ENCODE data around the gene SPIRE2. TPM values are rescaled to one million over a fixed set of nuclear protein-coding genes. Genes with fewer than 3 reads are reported as not detected.

The SPIRE2 gene
- total RNA-seq, 4 donors from 2014 or later: 3.4 to 9.6 (median 4.3) TPM

DNA sequence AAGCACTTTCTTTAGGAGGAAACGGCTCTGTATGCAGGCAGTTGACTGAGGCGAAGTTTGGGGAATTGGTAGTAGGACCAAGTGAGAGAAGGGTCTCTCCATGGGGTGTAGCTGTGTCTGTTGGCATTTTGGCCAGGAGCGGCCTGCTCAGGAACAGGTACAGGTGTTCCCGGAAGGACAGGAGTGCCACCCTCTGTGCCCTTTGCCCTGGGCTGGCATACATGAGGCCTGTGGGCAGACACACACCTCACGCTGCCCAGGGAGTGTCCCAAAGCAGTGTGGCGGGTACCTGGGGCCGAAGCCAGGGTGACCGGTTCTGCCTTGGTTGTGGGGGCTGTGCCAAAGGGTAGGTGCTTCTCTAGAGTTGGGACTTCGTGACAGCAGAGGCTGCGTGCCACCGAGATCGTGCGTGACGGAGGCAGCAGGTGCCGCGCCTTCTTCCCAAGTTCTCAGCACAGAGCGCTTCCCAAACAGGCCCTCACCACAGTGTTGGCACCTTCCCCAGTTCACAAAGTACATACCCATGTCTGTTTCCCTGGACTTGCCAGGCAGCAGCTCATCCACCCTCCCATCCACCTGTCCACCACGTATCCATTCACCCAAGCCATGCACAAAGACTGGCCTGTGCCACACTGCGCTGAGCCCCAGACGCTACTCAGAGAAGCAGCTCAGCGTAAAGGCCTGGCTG, 25.2 kb downstream of the SPIRE2 start:
- H3K27ac ChIP-seq: no peak overlapping the region
- 91 to 92% methylated on average over 11 to 12 of the region's 21 CpGs for WGBS, 2 donors

DNA sequence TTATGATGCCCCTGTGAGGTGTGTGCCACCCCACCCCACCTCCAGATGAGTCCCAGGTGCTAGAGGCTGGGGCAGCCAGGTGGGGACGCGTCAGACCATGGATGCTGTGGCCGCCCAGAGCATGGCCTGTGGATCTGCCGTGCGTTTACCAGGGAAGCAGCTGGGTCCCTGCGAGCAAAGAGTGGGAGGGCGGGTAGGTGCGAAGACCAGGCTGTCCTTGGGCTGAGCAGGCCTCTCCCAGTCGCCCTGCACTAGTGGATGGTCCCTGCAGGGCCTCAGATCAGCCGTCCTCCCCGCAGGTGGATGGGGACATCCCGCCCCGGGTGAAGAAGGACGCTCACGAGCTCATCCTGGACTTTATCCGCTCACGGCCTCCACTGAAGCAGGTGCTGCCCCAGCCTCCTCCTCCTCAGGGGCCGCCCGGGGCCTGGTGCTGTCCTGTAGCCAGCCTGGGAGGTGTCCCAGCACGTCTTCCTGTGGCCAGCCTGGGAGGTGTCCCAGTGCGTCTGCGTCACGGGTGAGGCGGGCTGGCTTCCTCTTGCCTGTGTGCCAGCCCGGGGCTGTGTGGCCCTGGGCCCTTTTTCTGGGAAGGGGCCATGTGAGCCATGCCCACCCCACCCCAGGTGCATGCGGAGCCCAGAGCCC, 27.1 kb downstream of the SPIRE2 start:
- DNase-seq: no peak
- intact Hi-C loops (cut with DNase I): loop anchor here (5.0 kb wide), 1 partner anchor 148 kb away; no protein-coding TSS in a partner anchor
- H3K27me3 ChIP-seq: no peaks in the 10 kb centered on the region
- no peak overlapping the region for H3K27ac ChIP-seq
- peaks cover 0 to under 1% (median 0%) of the 10 kb centered on the region in 3 donors for H3K4me1 ChIP-seq
- no peak overlapping the region for H3K4me3 ChIP-seq
- H3K9me3 ChIP-seq: no peaks in the 10 kb centered on the region
- H3K36me3 ChIP-seq: no peaks in the 10 kb centered on the region
- TF ChIP-seq POLR2A (IDR thresholded peaks at IDR 0.05): no peak
- TF ChIP-seq, protein P1, sequence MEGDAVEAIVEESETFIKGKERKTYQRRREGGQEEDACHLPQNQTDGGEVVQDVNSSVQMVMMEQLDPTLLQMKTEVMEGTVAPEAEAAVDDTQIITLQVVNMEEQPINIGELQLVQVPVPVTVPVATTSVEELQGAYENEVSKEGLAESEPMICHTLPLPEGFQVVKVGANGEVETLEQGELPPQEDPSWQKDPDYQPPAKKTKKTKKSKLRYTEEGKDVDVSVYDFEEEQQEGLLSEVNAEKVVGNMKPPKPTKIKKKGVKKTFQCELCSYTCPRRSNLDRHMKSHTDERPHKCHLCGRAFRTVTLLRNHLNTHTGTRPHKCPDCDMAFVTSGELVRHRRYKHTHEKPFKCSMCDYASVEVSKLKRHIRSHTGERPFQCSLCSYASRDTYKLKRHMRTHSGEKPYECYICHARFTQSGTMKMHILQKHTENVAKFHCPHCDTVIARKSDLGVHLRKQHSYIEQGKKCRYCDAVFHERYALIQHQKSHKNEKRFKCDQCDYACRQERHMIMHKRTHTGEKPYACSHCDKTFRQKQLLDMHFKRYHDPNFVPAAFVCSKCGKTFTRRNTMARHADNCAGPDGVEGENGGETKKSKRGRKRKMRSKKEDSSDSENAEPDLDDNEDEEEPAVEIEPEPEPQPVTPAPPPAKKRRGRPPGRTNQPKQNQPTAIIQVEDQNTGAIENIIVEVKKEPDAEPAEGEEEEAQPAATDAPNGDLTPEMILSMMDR (IDR thresholded peaks at IDR 0.05): no peak
- 73 to 83% methylated on average over 6 to 13 of the region's 26 CpGs for WGBS, 2 donors

More for the DNA sequence above, 25.2 kb downstream of the SPIRE2 start:
- Histone ChIP-seq H3K9me3 (no peaks in the 10 kb centered on the region), H3K36me3 (no peaks in the 10 kb centered on the region), H3K4me3 (no peak overlapping the region), H3K27me3 (no peaks in the 10 kb centered on the region), H3K4me1 (no peaks in the 10 kb centered on the region)
- intact Hi-C loops (cut with DNase I): no loop called here
- no peak for DNase-seq
- no peak for TF ChIP-seq POLR2A (IDR thresholded peaks at IDR 0.05)
- TF ChIP-seq, protein P1 (IDR thresholded peaks at IDR 0.05): no peak

DNA sequence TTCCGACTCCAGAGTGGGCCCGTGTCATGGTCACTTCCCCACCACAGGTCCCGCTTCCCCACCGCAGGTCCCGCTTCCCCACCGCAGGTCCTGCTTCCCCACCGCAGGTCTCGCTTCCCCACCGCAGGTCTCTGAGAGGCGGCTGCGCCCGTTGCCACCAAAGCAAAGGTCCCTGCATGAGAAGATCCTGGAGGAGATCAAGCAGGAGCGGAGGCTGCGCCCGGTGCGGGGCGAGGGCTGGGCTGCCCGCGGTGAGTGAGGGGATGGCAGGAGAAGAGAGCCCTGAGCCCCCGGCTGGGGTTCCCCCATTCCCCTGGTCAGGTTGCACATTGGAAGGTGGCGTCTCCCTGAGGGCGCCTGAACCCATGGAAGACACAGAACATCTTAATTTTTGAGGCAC, 27.7 kb downstream of the SPIRE2 start:
- WGBS, 2 donors: 81% methylated on average over 3 of the region's 22 CpGs; no CpG with 5 or more reads in 1 of the 2 donors
- Histone ChIP-seq H3K36me3 (no peaks in the 10 kb centered on the region), H3K27me3 (no peaks in the 10 kb centered on the region), H3K4me3 (no peak overlapping the region), H3K9me3 (no peaks in the 10 kb centered on the region), H3K4me1 (peaks cover 0 to 4% (median 0%) of the 10 kb centered on the region in 3 donors), H3K27ac (no peak overlapping the region)
- intact Hi-C loops (cut with DNase I): loop anchor here (5.0 kb wide), 1 partner anchor 149 kb away; no protein-coding TSS in a partner anchor
- TF ChIP-seq, protein P1 (IDR thresholded peaks at IDR 0.05): no peak
- TF ChIP-seq POLR2A (IDR thresholded peaks at IDR 0.05): no peak
- DNase-seq: no peak

DNA sequence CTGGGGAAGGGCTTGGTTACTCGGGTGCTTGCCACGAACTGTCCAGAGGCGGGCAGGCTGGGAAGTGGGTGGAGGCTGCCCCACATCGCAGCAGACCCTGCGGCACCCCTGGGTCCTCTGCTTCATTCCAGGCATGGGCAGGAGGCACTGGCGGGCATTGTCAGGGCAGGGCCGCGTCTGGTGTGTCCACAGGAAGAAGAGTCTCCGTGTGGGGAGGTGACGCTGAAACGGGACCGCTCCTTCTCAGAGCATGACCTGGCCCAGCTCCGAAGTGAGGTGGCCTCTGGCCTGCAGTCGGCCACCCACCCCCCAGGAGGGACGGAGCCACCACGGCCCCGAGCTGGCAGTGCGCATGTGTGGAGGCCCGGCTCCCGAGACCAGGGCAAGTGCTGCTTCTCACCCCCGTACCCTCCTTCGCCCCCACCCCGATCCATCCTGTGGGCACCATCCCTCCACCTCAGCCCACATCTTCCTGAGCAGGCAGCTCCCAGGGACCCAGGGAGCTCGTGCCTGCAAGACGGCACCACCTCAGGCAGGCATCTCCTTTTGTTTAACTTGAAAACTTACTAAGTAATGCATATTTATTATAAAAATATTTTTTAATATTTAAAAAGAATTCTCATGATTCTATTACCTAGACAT, 30.8 kb downstream of the SPIRE2 start:
- intact Hi-C loops (cut with DNase I): loop anchor here (5.0 kb wide), 1 partner anchor 152 kb away; no protein-coding TSS in a partner anchor
- no peaks in the 10 kb centered on the region for H3K36me3 ChIP-seq

More for the DNA sequence above, 30.8 kb downstream of the SPIRE2 start:
- Histone ChIP-seq H3K4me1 (peaks cover 0 to 17% (median 10%) of the 10 kb centered on the region in 3 donors), H3K27me3 (no peaks in the 10 kb centered on the region), H3K4me3 (no peak overlapping the region), H3K27ac (no peak overlapping the region), H3K9me3 (no peaks in the 10 kb centered on the region)
- TF ChIP-seq, protein P1 (IDR thresholded peaks at IDR 0.05): no peak
- TF ChIP-seq POLR2A (IDR thresholded peaks at IDR 0.05): no peak
- 86 to 94% methylated on average over 4 to 6 of the region's 25 CpGs for WGBS, 2 donors
- no peak for DNase-seq
